ENCODE data around the gene DRGX. TPM values are rescaled to one million over a fixed set of nuclear protein-coding genes. Genes with fewer than 3 reads are reported as not detected.
A peak's percentile ranks its signal among the peaks of the same experiment; 100 is the strongest.

Gene DRGX
- total and polyA plus RNA-seq, 2 of the 4 experiments (the other 2 are of a cell fraction) = not detected

DNA sequence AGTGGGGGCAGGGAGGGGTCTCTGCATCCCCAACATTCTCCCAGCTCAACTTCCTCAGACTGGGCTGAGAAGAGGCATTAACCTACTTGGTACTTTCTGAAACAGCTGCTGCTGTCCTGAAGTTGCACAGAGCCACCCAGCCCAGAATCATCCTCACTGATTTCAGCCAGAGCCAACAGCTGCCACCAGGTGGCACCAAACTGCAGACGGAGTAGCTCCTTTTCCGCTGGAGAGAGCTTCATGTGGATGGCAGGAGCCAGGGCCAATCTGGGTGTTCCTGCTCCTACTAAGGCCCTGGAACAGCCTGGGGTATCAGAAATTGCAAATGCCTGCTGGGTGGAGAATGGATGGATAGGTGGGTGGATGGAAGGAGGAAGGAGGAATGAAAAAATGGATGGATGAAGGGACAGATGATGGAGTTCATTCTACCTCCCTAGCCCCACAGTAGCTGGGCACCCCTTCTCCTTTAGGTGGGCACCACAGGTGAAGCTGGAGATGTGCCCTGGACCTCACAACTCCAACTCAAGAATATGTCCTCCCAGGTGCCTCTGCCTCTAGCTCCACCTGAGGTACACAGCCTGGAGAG, 11.8 kb upstream of the DRGX start:
- no peaks in the 10 kb centered on the region; the same call in 1 of the 2 replicates for H4K20me1 ChIP-seq (ENCODE audit: insufficient read depth, low read length)
- in situ Hi-C loops (cut with MboI; ENCODE audit: low sequenced_read_pairs) = no loop called here
- H3K4ac ChIP-seq (ENCODE audit: low read depth, low read length) = no peak overlapping the region
- H3K4me1 ChIP-seq (ENCODE audit: control insufficient read depth, insufficient read depth, low read length) = no peaks in the 10 kb centered on the region
- no peak overlapping the region for H2AK5ac ChIP-seq (ENCODE audit: low read depth, low read length)
- 0% methylated on average over 2 of the region's 2 CpGs; no CpG with 5 or more reads in 1 of the 2 experiments for WGBS, 2 experiments (ENCODE audit: extremely low coverage in 2 of 2, insufficient read length in 1 of 2)
- no peak overlapping the region for H4K5ac ChIP-seq (ENCODE audit: low read depth, low read length)
- BruUV-seq (replicated peaks) = no TSS peak
- TF ChIP-seq MAFK (IDR thresholded peaks at IDR 0.05; ENCODE audit: low read depth, low read length) = no peak
- TF ChIP-seq MXI1 (IDR thresholded peaks at IDR 0.05; ENCODE audit: borderline replicate concordance, low read depth, low read length) = no peak
- TF ChIP-seq, protein P1, sequence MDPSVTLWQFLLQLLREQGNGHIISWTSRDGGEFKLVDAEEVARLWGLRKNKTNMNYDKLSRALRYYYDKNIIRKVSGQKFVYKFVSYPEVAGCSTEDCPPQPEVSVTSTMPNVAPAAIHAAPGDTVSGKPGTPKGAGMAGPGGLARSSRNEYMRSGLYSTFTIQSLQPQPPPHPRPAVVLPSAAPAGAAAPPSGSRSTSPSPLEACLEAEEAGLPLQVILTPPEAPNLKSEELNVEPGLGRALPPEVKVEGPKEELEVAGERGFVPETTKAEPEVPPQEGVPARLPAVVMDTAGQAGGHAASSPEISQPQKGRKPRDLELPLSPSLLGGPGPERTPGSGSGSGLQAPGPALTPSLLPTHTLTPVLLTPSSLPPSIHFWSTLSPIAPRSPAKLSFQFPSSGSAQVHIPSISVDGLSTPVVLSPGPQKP (IDR thresholded peaks at IDR 0.05; ENCODE audit: borderline replicate concordance, low read depth, low read length) = no peak
- no peak for TF ChIP-seq MAZ (IDR thresholded peaks at IDR 0.05; ENCODE audit: borderline replicate concordance, low read depth, low read length)
- TF ChIP-seq RAD21 (IDR thresholded peaks at IDR 0.05; ENCODE audit: low read length) = peak; percentile 74
- no peak for TF ChIP-seq RFX5 (IDR thresholded peaks at IDR 0.05; ENCODE audit: low read depth, low read length)
- no peak for TF ChIP-seq FOS (IDR thresholded peaks at IDR 0.05; ENCODE audit: low read depth, low read length)
- no peak for TF ChIP-seq CEBPB (IDR thresholded peaks at IDR 0.05; ENCODE audit: low read depth, low read length)
- TF ChIP-seq POLR2A (IDR thresholded peaks at IDR 0.05; ENCODE audit: low read depth, low read length) = no peak
- TF ChIP-seq BHLHE40 (IDR thresholded peaks at IDR 0.05; ENCODE audit: low read depth, low read length) = no peak
- no peak for TF ChIP-seq RCOR1 (IDR thresholded peaks at IDR 0.05; ENCODE audit: insufficient replicate concordance, low read length)
- TF ChIP-seq, protein P2, sequence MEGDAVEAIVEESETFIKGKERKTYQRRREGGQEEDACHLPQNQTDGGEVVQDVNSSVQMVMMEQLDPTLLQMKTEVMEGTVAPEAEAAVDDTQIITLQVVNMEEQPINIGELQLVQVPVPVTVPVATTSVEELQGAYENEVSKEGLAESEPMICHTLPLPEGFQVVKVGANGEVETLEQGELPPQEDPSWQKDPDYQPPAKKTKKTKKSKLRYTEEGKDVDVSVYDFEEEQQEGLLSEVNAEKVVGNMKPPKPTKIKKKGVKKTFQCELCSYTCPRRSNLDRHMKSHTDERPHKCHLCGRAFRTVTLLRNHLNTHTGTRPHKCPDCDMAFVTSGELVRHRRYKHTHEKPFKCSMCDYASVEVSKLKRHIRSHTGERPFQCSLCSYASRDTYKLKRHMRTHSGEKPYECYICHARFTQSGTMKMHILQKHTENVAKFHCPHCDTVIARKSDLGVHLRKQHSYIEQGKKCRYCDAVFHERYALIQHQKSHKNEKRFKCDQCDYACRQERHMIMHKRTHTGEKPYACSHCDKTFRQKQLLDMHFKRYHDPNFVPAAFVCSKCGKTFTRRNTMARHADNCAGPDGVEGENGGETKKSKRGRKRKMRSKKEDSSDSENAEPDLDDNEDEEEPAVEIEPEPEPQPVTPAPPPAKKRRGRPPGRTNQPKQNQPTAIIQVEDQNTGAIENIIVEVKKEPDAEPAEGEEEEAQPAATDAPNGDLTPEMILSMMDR (conservative IDR thresholded peaks at IDR 0.05; ENCODE audit: low read depth, low read length) = peak; percentile 83
- TF ChIP-seq SMC3 (IDR thresholded peaks at IDR 0.05; ENCODE audit: low read depth, low read length) = peak; percentile 87
- TF ChIP-seq, protein P3, sequence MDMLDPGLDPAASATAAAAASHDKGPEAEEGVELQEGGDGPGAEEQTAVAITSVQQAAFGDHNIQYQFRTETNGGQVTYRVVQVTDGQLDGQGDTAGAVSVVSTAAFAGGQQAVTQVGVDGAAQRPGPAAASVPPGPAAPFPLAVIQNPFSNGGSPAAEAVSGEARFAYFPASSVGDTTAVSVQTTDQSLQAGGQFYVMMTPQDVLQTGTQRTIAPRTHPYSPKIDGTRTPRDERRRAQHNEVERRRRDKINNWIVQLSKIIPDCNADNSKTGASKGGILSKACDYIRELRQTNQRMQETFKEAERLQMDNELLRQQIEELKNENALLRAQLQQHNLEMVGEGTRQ (IDR thresholded peaks at IDR 0.05; ENCODE audit: low read depth, low read length) = no peak
- TF ChIP-seq CHD1 (IDR thresholded peaks at IDR 0.05; ENCODE audit: low read depth, low read length) = no peak
- TF ChIP-seq NFE2L2 (IDR thresholded peaks at IDR 0.05; ENCODE audit: low read depth, low read length) = no peak
- CTCF ChIA-PET = interaction anchor here (0.6 to 3.1 kb wide), 14 partner anchors 8 to 751 kb away, joined by 3 to 30 read pairs (median 4); no protein-coding TSS in a partner anchor
- dilution Hi-C loops (cut with HindIII; ENCODE audit: low sequenced_read_pairs, unreplicated experiment) = no loop called here
- H2AFZ ChIP-seq (replicated peaks; ENCODE audit: low read length, poor library complexity) = peak overlapping the region; percentile 61
- H3K4me3 ChIP-seq (ENCODE audit: insufficient read depth, low read depth, low read length) = no peak overlapping the region
- no peaks in the 10 kb centered on the region; the same call in 1 of the 2 replicates for H3K9me3 ChIP-seq (ENCODE audit: control insufficient read depth, insufficient read depth, low read length)
- no peak overlapping the region for H3K18ac ChIP-seq (ENCODE audit: low read depth, low read length)
- peaks cover 51% of the 10 kb centered on the region for H3K27me3 ChIP-seq (ENCODE audit: control insufficient read depth, insufficient read depth, low read length)
- H4K8ac ChIP-seq (ENCODE audit: low read depth in 2 of 2, low read length in 2 of 2) = no peak overlapping the region
- no peak overlapping the region for H3K9ac ChIP-seq (ENCODE audit: low read depth, low read length)
- no peak overlapping the region for H3K56ac ChIP-seq (ENCODE audit: extremely low read depth, insufficient read depth, low read length)
- H3K9me1 ChIP-seq (ENCODE audit: insufficient read depth, low read length) = no peaks in the 10 kb centered on the region
- no peak overlapping the region for H3K27ac ChIP-seq (ENCODE audit: insufficient read depth, low read length)
- intact Hi-C loops (cut with micrococcal nuclease) = loop anchor here (1.0 to 2.0 kb wide), 4 partner anchors 105 to 749 kb away; no protein-coding TSS in a partner anchor
- H3K14ac ChIP-seq (replicated peaks; ENCODE audit: low read depth, low read length) = no peak overlapping the region
- no peaks in the 10 kb centered on the region for H3K36me3 ChIP-seq (ENCODE audit: control insufficient read depth, insufficient read depth, low read length)
- POLR2A ChIA-PET (ENCODE audit: unreplicated experiment) = no interaction called here
- peak; percentile 68 for DNase-seq
- no peak overlapping the region for H2BK20ac ChIP-seq (ENCODE audit: low read depth, low read length)
- H3K4me2 ChIP-seq (ENCODE audit: low read depth, low read length) = no peak overlapping the region
- H3K79me1 ChIP-seq (ENCODE audit: low read depth in 1 of 2, low read length in 2 of 2) = no peaks in the 10 kb centered on the region
- H3K23ac ChIP-seq (ENCODE audit: low read depth, low read length) = no peak overlapping the region
- no peak overlapping the region for H4K91ac ChIP-seq (ENCODE audit: insufficient read depth, low read depth, low read length)
- H2BK5ac ChIP-seq (ENCODE audit: low read depth, low read length, poor library complexity, severe bottlenecking) = no peak overlapping the region
- peak overlapping the region; percentile 72 for H2AK9ac ChIP-seq (replicated peaks; ENCODE audit: low read depth, low read length, poor library complexity)
- peak; percentile 97 for ATAC-seq (ENCODE audit: low read depth)
- H2BK120ac ChIP-seq (ENCODE audit: low read depth, low read length) = no peak overlapping the region
- no peak overlapping the region for H2BK15ac ChIP-seq (ENCODE audit: low read depth, low read length)

All from IMR-90 (cell line).